Mesenchymal stem cell (in vitro differentiated cells and primary cell): Measurements from ENCODE around the gene APOL5.

ENCODE experiments used
- DNase-seq: peaks from one replicate; pipeline ENCODE4 v3.0.0-alpha.2; 2013
- H2AFZ ChIP-seq: one replicate; pipeline ENCODE4 v1.6.1; 2013; ENCODE audit warnings: low read depth, mild to moderate bottlenecking, control low read depth, inconsistent platforms, low read length, moderate library complexity
- H2AK5ac ChIP-seq: 2 replicates; pipeline ENCODE4 v1.6.1; 2013; ENCODE audit warnings: low read length, moderate library complexity, mild to moderate bottlenecking, inconsistent platforms; ENCODE audit not compliant: severe bottlenecking
- H2BK120ac ChIP-seq: one replicate; pipeline ENCODE4 v1.6.1; 2013; ENCODE audit warnings: low read depth, mild to moderate bottlenecking, inconsistent platforms, low read length, moderate library complexity
- H2BK12ac ChIP-seq, 2 experiments: one replicate each; pipeline ENCODE4 v1.6.1; 2013; ENCODE audit warnings: inconsistent platforms in 2 of 2, low read length in 2 of 2, mild to moderate bottlenecking in 2 of 2, moderate library complexity in 2 of 2, control low read depth in 1 of 2
- H2BK15ac ChIP-seq: one replicate; pipeline ENCODE4 v1.6.1; 2013; ENCODE audit warnings: mild to moderate bottlenecking, low read depth, inconsistent platforms; ENCODE audit not compliant: poor library complexity, severe bottlenecking
- H2BK5ac ChIP-seq: 2 replicates; pipeline ENCODE4 v1.6.1; 2013; ENCODE audit warnings: low read depth, mild to moderate bottlenecking, low read length, control low read depth, inconsistent platforms; ENCODE audit not compliant: poor library complexity, severe bottlenecking
- H3K14ac ChIP-seq, 2 experiments: one replicate each; pipeline ENCODE4 v1.6.1; 2013; ENCODE audit warnings: inconsistent platforms in 2 of 2, low read length in 2 of 2, control low read depth in 1 of 2, mild to moderate bottlenecking in 1 of 2, moderate library complexity in 1 of 2
- H3K18ac ChIP-seq, 2 experiments: one replicate each; pipeline ENCODE4 v1.6.1; 2013; ENCODE audit warnings: inconsistent platforms in 2 of 2, low read length in 2 of 2, control low read depth in 1 of 2, low read depth in 1 of 2, mild to moderate bottlenecking in 1 of 2
- H3K23ac ChIP-seq, 2 experiments: one replicate each; pipeline ENCODE4 v1.6.1; 2013; ENCODE audit warnings: inconsistent platforms in 2 of 2, low read length in 2 of 2, mild to moderate bottlenecking in 2 of 2, moderate library complexity in 2 of 2, control low read depth in 1 of 2
- H3K27ac ChIP-seq: 2 replicates; pipeline ENCODE4 v1.5.1; 2013; ENCODE audit warnings: mild to moderate bottlenecking, moderate library complexity, low read length, control low read depth, inconsistent platforms; ENCODE audit not compliant: poor library complexity, severe bottlenecking
- H3K27me3 ChIP-seq, 2 experiments: 2 replicates each; pipeline versions ENCODE4 v1.6.1 to v1.7.0; 2013; ENCODE audit warnings: low read length in 2 of 2, mild to moderate bottlenecking in 2 of 2, moderate library complexity in 2 of 2, control low read depth in 1 of 2, inconsistent platforms in 1 of 2; ENCODE audit not compliant: control insufficient read depth in 1 of 2, insufficient read depth in 1 of 2
- H3K36me3 ChIP-seq, 2 experiments: 2 replicates each; pipeline versions ENCODE4 v1.6.1 to v1.7.0; 2013; ENCODE audit warnings: low read length in 2 of 2, control low read depth in 1 of 2, inconsistent platforms in 1 of 2, low read depth in 1 of 2, mild to moderate bottlenecking in 1 of 2; ENCODE audit not compliant: insufficient read depth in 2 of 2, control insufficient read depth in 1 of 2
- H3K4ac ChIP-seq, 2 experiments: one replicate each; pipeline ENCODE4 v1.6.1; 2013; ENCODE audit warnings: inconsistent platforms in 2 of 2, low read length in 2 of 2, mild to moderate bottlenecking in 2 of 2, moderate library complexity in 2 of 2, control low read depth in 1 of 2, low read depth in 1 of 2
- H3K4me1 ChIP-seq: 2 replicates; pipeline ENCODE4 v1.6.1; 2013; ENCODE audit warnings: low read depth, low read length, control low read depth; ENCODE audit not compliant: control insufficient read depth, insufficient read depth
- H3K4me2 ChIP-seq: 2 replicates; pipeline ENCODE4 v1.6.1; 2013; ENCODE audit warnings: low read length, mild to moderate bottlenecking, inconsistent platforms; ENCODE audit not compliant: poor library complexity, severe bottlenecking
- H3K4me3 ChIP-seq, 2 experiments: 2 replicates each; pipeline versions ENCODE4 v1.5.1 to v1.7.0; 2013; ENCODE audit warnings: low read length in 2 of 2, mild to moderate bottlenecking in 2 of 2, control low read depth in 1 of 2, low read depth in 1 of 2; ENCODE audit not compliant: insufficient read depth in 1 of 2
- H3K79me1 ChIP-seq: replicated peaks from 2 replicates; pipeline ENCODE4 v1.6.1; 2013; ENCODE audit warnings: mild to moderate bottlenecking, control low read depth, low read length, inconsistent platforms; ENCODE audit not compliant: poor library complexity, severe bottlenecking
- H3K9ac ChIP-seq: 2 replicates; pipeline ENCODE4 v1.7.0; 2013; ENCODE audit warnings: mild to moderate bottlenecking, low read length, moderate library complexity
- H3K9me3 ChIP-seq: 2 replicates; pipeline ENCODE4 v1.7.0; 2013; ENCODE audit warnings: mild to moderate bottlenecking, low read length; ENCODE audit not compliant: control insufficient read depth
- H4K8ac ChIP-seq: one replicate; pipeline ENCODE4 v1.6.1; 2013; ENCODE audit warnings: inconsistent platforms, mild to moderate bottlenecking, low read length, moderate library complexity
- H4K91ac ChIP-seq: one replicate; pipeline ENCODE4 v1.6.1; 2013; ENCODE audit warnings: mild to moderate bottlenecking, low read length, inconsistent platforms
- WGBS: methylation state at CpG from one replicate; pipeline ENCODE4 v1.1.7; 2013; ENCODE audit warnings: mixed read lengths; 5-methylcytosine and 5-hydroxymethylcytosine counted together

Gene APOL5

DNA sequence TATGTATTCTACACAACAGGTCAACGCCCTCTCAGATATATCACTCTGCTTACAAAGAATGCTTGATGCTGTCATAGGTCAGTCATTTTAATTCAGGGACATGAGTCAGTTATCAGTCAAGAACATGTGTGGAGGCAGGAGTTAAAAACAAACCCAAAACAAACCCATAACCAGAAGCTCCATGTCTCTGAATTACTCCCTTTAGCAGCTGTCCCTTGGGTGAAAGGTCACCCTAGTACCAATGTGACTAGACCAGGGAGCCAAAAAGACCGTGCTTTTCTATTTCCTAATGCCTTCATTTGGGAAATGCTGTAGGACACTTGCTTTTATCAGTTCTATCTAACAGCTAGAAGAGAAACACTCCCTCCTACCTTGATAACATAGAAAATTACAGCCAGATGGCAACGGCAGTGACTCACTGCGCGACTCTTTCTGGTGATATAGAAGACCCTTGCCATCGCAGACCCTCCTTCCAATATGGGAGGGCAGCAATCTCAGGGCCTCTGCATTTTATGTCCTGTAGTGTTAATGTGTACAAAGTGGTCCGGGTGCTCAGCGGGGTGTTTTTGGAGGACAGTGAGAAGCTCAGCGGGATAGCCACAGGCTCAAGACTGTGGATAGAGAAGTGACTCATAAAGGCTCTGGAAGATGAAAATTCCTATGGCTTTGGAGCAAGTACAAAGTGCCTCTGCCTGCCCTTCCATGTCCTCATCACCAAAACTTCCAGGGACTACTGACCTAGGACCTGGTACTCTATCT, 24.8 kb downstream of the APOL5 start:
- H3K9ac ChIP-seq: peak overlapping the region; percentile 74
- peak overlapping the region in 1 of 2 experiments; percentile 39 for H3K4me3 ChIP-seq
- H3K36me3 ChIP-seq: peaks cover 20 to 78% of the 10 kb centered on the region in 2 experiments
- H2BK120ac ChIP-seq: no peak overlapping the region
- peaks cover 6% of the 10 kb centered on the region for H3K4me1 ChIP-seq
- no peak overlapping the region for H2AFZ ChIP-seq
- H3K4ac ChIP-seq: peak overlapping the region in 1 of 2 experiments; percentile 41
- H4K91ac ChIP-seq: no peak overlapping the region
- H3K27me3 ChIP-seq: no peaks in the 10 kb centered on the region
- no peak overlapping the region for H3K14ac ChIP-seq
- peak overlapping the region; percentile 47 for H2AK5ac ChIP-seq
- 64% methylated on average over 8 of the region's 9 CpGs for WGBS
- no peak overlapping the region for H2BK15ac ChIP-seq
- no peaks in the 10 kb centered on the region for H3K9me3 ChIP-seq
- no peak overlapping the region for H3K18ac ChIP-seq
- H4K8ac ChIP-seq: no peak overlapping the region
- peak overlapping the region; percentile 87 for H3K27ac ChIP-seq
- H3K79me1 ChIP-seq: peaks cover 22% of the 10 kb centered on the region
- H3K23ac ChIP-seq: no peak overlapping the region
- H2BK5ac ChIP-seq: no peak overlapping the region
- DNase-seq: peak; percentile 80
- H2BK12ac ChIP-seq: no peak overlapping the region
- peak overlapping the region; percentile 24 for H3K4me2 ChIP-seq

DNA sequence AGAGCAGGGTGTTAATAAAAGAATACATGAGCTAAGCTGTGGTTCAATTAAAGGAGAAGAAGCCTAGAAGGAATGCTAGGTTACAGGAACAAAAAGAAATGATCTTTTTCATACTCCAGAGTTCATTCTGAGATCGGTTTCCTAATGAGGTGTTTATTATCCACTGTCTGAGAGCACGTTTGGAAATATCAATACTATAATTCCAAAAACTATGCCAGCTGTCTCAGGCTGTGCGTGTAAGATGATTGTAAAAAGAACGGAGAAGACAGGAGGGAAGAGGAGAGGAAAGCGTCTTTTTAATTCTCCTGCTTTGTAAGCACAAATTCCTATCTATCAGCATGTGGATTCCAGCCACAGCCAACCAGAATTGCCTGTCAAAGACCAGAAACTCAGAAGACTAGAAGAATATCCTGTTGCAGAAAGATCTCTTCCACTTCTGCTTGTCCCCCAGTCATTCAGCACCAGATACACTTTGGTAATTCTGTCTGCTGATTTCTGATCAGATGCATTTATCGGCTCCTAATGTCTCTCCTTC, 25.7 kb downstream of the APOL5 start:
- no peak overlapping the region for H4K91ac ChIP-seq
- H3K9me3 ChIP-seq: no peaks in the 10 kb centered on the region
- H3K23ac ChIP-seq: no peak overlapping the region
- peaks cover 6% of the 10 kb centered on the region for H3K4me1 ChIP-seq
- no peak for DNase-seq
- peak overlapping the region in 1 of 2 experiments; percentile 19 for H3K4me3 ChIP-seq
- no peak overlapping the region for H3K14ac ChIP-seq
- H3K27me3 ChIP-seq: no peaks in the 10 kb centered on the region
- no peak overlapping the region for H2BK120ac ChIP-seq
- H2BK15ac ChIP-seq: no peak overlapping the region
- H3K4me2 ChIP-seq: no peak overlapping the region
- WGBS: 89% methylated on average over 3 of the region's 6 CpGs
- H3K27ac ChIP-seq: peak overlapping the region; percentile 87
- H3K4ac ChIP-seq: no peak overlapping the region
- peak overlapping the region; percentile 74 for H3K9ac ChIP-seq
- H2AK5ac ChIP-seq: peak overlapping the region; percentile 21
- H2AFZ ChIP-seq: no peak overlapping the region
- H3K36me3 ChIP-seq: peaks cover 13 to 69% of the 10 kb centered on the region in 2 experiments
- H3K18ac ChIP-seq: no peak overlapping the region
- no peak overlapping the region for H4K8ac ChIP-seq
- H3K79me1 ChIP-seq: peaks cover 22% of the 10 kb centered on the region
- H2BK5ac ChIP-seq: no peak overlapping the region
- no peak overlapping the region for H2BK12ac ChIP-seq

DNA sequence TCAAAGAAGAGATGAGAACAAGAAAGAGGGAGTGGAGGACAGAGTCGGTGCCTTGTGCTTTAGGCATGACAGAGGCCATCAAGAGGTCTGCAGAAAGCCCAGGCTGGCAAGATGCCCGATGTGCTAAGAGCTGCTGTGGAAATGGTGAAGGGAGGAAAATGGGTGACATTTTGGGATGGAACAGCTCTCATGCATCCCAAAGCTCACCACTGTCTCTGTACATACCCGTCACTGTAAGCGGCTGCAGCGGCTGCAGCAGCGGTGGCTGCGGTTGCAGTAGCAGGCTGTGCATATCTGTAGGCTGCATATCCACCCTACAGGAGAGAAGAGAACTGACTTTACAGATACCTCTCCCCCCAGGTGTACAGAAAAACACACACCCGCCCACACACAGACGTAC, 28.6 kb downstream of the APOL5 start:
- no peak overlapping the region for H3K23ac ChIP-seq
- no peak overlapping the region for H2BK15ac ChIP-seq
- 95% methylated on average over 9 of the region's 9 CpGs for WGBS
- no peak overlapping the region for H2BK5ac ChIP-seq
- no peaks in the 10 kb centered on the region for H3K27me3 ChIP-seq
- H4K91ac ChIP-seq: no peak overlapping the region
- H3K9me3 ChIP-seq: no peaks in the 10 kb centered on the region
- no peak overlapping the region for H3K14ac ChIP-seq
- H2BK12ac ChIP-seq: no peak overlapping the region
- no peak overlapping the region for H2AK5ac ChIP-seq
- no peak overlapping the region for H4K8ac ChIP-seq
- no peak overlapping the region for H3K9ac ChIP-seq
- H3K36me3 ChIP-seq: peaks cover 7 to 75% of the 10 kb centered on the region in 2 experiments
- no peak for DNase-seq
- H3K4me1 ChIP-seq: peaks cover 8% of the 10 kb centered on the region
- H2AFZ ChIP-seq: no peak overlapping the region
- no peak overlapping the region for H3K4ac ChIP-seq
- H3K79me1 ChIP-seq: peaks cover 14% of the 10 kb centered on the region
- H3K27ac ChIP-seq: no peak overlapping the region
- H3K18ac ChIP-seq: peak overlapping the region in 1 of 2 experiments; percentile 76
- H3K4me2 ChIP-seq: no peak overlapping the region
- no peak overlapping the region for H3K4me3 ChIP-seq
- H2BK120ac ChIP-seq: no peak overlapping the region

DNA sequence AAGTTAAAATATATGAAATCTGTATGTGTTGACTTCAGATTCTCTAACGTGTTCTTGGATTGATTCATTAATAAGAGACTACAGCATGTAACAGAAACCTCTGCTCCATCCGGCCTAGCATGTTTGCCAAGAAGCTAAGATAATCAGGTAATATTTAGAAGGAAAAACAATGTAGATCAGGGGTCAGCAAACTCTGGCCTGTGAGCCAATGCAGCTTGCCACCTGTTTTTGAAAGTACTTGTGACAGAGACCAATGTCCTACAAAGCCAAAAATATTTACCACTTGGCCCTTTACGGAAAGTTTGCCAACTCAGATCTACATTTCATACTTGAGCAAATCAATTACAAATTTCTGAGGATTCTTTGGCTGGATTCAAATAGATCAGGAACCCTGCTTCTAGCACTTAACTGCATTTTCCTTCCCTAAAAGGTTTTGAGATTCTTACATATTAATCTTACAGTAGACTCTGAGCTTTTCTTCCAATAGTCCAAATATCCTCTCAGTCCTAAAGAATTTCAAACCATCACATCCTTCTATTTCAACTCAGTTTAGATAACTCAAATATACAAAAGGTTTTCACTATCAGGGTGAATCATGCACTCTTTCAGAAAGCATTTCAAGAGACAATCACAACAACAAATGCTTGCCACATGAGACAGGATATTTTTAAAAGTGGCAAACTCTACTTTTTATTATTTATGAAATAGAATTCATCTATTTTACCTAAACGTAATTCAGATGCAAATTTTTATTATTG, 29.5 kb downstream of the APOL5 start:
- no peak overlapping the region for H3K4me2 ChIP-seq
- H3K79me1 ChIP-seq: peaks cover 15% of the 10 kb centered on the region
- H2AK5ac ChIP-seq: no peak overlapping the region
- no peak overlapping the region for H2AFZ ChIP-seq
- no peak overlapping the region for H3K9ac ChIP-seq
- H3K27ac ChIP-seq: no peak overlapping the region
- 98% methylated on average over 3 of the region's 4 CpGs for WGBS
- no peak overlapping the region for H4K91ac ChIP-seq
- H3K18ac ChIP-seq: no peak overlapping the region
- no peak overlapping the region for H2BK15ac ChIP-seq
- peaks cover 7 to 79% of the 10 kb centered on the region in 2 experiments for H3K36me3 ChIP-seq
- no peak overlapping the region for H2BK120ac ChIP-seq
- no peak overlapping the region for H3K23ac ChIP-seq
- H3K4me3 ChIP-seq: no peak overlapping the region
- no peak overlapping the region for H3K14ac ChIP-seq
- H3K9me3 ChIP-seq: no peaks in the 10 kb centered on the region
- peaks cover 5% of the 10 kb centered on the region for H3K4me1 ChIP-seq
- H3K4ac ChIP-seq: no peak overlapping the region
- no peak overlapping the region for H2BK12ac ChIP-seq
- peak; percentile 32 for DNase-seq
- H2BK5ac ChIP-seq: no peak overlapping the region
- H3K27me3 ChIP-seq: no peaks in the 10 kb centered on the region
- no peak overlapping the region for H4K8ac ChIP-seq
